HFFc6 (cell line): ENCODE results near the gene OR4A47. TPM values are rescaled to one million over a fixed set of nuclear protein-coding genes. Genes with fewer than 3 reads are reported as not detected.
"Not testable (repeated sequence)": the region's sequence is repeated elsewhere in the genome, so short reads cannot be mapped to it uniquely, and the experiment has no call there.

Source experiments
- DNase-seq: peaks from one replicate; pipeline ENCODE4 v3.0.0-alpha.2; 2018
- H3K27ac Mint-ChIP-seq: 2 replicates; pipeline ENCODE4 v1.8.0; 2020; ENCODE audit warnings: mild to moderate bottlenecking, mixed read lengths
- H3K27me3 Mint-ChIP-seq: 2 replicates; pipeline ENCODE4 v1.8.0; 2021; ENCODE audit warnings: mild to moderate bottlenecking, moderate library complexity, mixed read lengths; ENCODE audit not compliant: insufficient read depth
- H3K36me3 Mint-ChIP-seq: 2 replicates; pipeline ENCODE4 v1.8.0; 2021; ENCODE audit warnings: low read depth, mixed read lengths
- H3K4me1 Mint-ChIP-seq: 2 replicates; pipeline ENCODE4 v1.8.0; 2020; ENCODE audit warnings: low read depth, mixed read lengths
- H3K4me3 Mint-ChIP-seq: 2 replicates; pipeline ENCODE4 v1.8.0; 2020; ENCODE audit warnings: mild to moderate bottlenecking, moderate library complexity, mixed read lengths
- H3K9me3 Mint-ChIP-seq: 2 replicates; pipeline ENCODE4 v1.8.0; 2020; ENCODE audit warnings: mild to moderate bottlenecking, mixed read lengths
- long read RNA-seq: library from polyadenylated mRNA; unstranded; transcript quantifications from one replicate; pipeline ENCODE4 v2.0.0, GENCODE V29; 2019
- total RNA-seq, 6 experiments: library from RNA; stranded (reverse); fragmentation: NEBNext Ultra II Directional; extraction: Animal tissue kit (Norgen Biotek cat#: 25700); gene quantifications; 2 replicates in 1 of 6; 3 replicates in 5 of 6; pipeline ENCODE4 v1.2.3, GENCODE V29; 2021
- TF ChIP-seq, protein P1 (sequence below): fragments of 200-600 bp; sonication (generic); IDR thresholded peaks from 2 replicates; pipeline ENCODE4 v1.5.0; 2021; ENCODE audit warnings: antibody characterized with exemption, mild to moderate bottlenecking

OR4A47 gene, protein sequence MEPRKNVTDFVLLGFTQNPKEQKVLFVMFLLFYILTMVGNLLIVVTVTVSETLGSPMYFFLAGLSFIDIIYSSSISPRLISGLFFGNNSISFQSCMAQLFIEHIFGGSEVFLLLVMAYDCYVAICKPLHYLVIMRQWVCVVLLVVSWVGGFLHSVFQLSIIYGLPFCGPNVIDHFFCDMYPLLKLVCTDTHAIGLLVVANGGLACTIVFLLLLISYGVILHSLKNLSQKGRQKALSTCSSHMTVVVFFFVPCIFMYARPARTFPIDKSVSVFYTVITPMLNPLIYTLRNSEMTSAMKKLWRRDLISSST
- total RNA-seq = not detected
- long read RNA-seq = 0 reads

DNA sequence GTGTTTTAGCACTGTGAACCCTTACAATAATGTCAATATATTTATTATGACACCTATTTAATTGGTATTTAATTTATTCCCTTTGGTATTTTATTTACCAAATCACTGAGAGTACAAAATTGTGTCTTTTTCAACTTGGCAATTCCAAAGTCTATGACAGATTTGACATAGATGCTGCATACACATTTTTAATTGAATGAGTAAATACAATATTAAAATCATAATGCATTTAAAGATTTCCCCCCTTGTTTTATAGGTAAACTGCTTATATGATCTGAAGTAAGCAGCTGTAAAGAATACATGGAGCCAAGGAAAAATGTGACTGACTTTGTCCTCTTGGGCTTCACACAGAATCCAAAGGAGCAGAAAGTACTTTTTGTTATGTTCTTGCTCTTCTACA lies at the start of gene OR4A47:
Gene OR4A47 (plus strand): TSS at position 301 of the 400 bp plus-strand sequence. CDS start 0 bp downstream, at position 301.
- not testable (repeated sequence) for H3K4me1 Mint-ChIP-seq, H3K27me3 Mint-ChIP-seq, DNase-seq, H3K4me3 Mint-ChIP-seq, H3K36me3 Mint-ChIP-seq, H3K27ac Mint-ChIP-seq
- H3K9me3 Mint-ChIP-seq = peaks cover 18% of the 10 kb centered on the region

DNA sequence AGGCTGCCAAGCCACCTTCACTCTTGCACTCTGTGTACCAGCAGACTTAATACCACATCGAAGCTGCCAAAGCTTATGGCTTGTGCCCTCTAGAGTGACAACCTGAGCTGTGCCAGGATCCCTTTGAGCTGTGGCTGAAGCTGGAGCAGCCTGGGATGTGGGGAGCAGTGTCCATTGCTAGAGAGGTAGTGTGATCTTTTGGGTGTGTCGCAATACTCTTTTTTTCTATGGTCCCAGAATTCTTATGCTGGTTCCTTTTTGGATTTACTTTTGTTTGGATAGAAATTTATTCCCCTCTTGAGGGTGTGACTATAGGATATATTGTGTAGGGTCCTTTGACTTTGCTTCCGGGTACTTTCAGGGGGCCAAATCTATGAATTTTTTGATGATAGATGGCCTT lies 32.7 kb upstream of the OR4A47 start:
- not testable (repeated sequence) for DNase-seq, H3K4me1 Mint-ChIP-seq, H3K4me3 Mint-ChIP-seq, H3K27ac Mint-ChIP-seq, H3K27me3 Mint-ChIP-seq, H3K36me3 Mint-ChIP-seq
- H3K9me3 Mint-ChIP-seq = peaks cover 59% of the 10 kb centered on the region

DNA sequence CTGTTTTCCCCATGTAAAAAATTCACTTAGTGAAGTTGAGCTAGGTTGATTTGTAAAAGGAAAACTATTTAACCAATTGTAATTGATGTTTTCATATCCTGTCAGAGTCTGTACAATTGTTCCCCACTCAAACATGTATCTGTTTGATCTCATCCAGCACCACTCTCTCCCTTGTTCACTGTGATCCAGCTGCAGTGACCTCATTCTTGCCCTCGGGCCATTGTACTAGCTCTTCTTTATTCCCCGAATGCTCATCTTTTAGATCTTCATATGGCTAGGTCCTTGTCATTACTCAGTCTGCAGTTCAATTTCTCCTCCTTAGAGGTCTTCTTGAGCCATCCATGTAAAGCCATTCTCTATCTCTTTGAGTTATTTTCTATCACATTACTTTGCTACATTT lies 14.6 kb upstream of the OR4A47 start:
- not testable (repeated sequence) for H3K27me3 Mint-ChIP-seq, H3K36me3 Mint-ChIP-seq, H3K4me3 Mint-ChIP-seq, H3K4me1 Mint-ChIP-seq, H3K27ac Mint-ChIP-seq, DNase-seq
- peaks cover 37% of the 10 kb centered on the region for H3K9me3 Mint-ChIP-seq

DNA sequence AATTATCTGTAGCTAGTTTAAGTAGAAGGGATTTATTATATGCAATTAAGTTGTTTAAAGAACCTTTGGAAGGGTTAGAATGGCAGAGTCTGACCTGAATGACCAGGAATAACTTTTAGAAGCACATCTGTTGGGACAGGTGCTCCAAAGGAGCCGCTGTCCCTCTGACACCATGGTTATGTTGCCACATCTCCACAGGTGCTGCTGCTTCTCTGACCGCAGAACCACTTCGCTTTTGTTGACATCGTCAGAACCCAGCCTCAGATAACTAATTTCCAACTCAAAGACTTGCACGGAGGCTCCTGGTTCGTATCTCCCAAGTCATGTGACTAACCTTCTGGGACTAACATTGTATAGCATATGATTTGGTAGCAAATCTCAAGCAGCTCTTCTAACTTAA lies 13.9 kb upstream of the OR4A47 start:
- not testable (repeated sequence) for H3K4me1 Mint-ChIP-seq, H3K27ac Mint-ChIP-seq, H3K36me3 Mint-ChIP-seq, H3K27me3 Mint-ChIP-seq, DNase-seq
- Mint-ChIP-seq H3K4me3 (peak overlapping the region; percentile 41; the same call in 1 of the 2 replicates), H3K9me3 (peaks cover 34% of the 10 kb centered on the region)

DNA sequence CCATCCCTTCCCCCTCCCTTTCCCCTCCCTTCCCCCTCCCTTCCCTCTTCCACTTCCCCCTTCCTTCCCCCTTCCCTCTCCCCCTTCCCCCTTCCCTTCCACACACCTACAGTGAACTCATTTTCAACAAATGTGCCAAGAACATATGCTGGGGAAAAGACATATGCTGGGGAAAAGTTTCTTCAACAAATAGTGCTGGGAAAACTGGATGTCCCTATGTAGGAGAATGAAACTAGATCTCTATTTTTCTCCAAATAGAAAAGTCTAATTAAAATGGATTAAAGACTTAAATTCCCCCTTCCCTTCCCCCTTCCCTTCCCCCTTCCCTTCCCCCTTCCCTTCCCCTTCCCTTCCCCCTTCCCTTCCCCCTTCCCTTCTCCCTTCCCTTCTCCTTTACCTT lies 17.6 kb downstream of the OR4A47 start:
- not testable (repeated sequence) for DNase-seq, H3K27me3 Mint-ChIP-seq, H3K4me3 Mint-ChIP-seq, H3K36me3 Mint-ChIP-seq, H3K27ac Mint-ChIP-seq, H3K4me1 Mint-ChIP-seq
- H3K9me3 Mint-ChIP-seq = peaks cover 19% of the 10 kb centered on the region

DNA sequence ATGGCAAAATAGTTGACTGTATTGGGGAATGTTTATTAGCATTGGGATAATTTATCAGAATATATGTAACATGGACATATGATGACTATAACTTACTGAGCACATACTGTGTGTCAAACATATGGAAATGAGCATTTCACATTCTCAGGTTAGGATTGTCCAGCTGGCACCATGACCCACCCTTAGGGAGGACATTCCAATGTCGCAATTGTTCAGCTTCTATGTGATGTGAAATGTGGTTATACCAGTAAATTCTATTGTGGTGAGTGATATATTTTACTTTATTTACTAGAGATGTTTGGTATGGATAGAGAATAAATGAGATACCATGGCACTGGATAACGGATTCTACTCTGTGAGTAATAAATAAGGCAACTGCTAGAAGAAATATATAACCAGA lies 50.4 kb downstream of the OR4A47 start:
- Mint-ChIP-seq H3K27ac (no peak overlapping the region), H3K4me3 (no peak overlapping the region), H3K4me1 (no peaks in the 10 kb centered on the region), H3K36me3 (no peaks in the 10 kb centered on the region), H3K27me3 (no peaks in the 10 kb centered on the region), H3K9me3 (peaks cover 12% of the 10 kb centered on the region)
- no peak for DNase-seq
- TF ChIP-seq, protein P1, sequence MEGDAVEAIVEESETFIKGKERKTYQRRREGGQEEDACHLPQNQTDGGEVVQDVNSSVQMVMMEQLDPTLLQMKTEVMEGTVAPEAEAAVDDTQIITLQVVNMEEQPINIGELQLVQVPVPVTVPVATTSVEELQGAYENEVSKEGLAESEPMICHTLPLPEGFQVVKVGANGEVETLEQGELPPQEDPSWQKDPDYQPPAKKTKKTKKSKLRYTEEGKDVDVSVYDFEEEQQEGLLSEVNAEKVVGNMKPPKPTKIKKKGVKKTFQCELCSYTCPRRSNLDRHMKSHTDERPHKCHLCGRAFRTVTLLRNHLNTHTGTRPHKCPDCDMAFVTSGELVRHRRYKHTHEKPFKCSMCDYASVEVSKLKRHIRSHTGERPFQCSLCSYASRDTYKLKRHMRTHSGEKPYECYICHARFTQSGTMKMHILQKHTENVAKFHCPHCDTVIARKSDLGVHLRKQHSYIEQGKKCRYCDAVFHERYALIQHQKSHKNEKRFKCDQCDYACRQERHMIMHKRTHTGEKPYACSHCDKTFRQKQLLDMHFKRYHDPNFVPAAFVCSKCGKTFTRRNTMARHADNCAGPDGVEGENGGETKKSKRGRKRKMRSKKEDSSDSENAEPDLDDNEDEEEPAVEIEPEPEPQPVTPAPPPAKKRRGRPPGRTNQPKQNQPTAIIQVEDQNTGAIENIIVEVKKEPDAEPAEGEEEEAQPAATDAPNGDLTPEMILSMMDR = no peak

Other genes with a start within 250 kb of the OR4A47 start
- gene OR4X2, start 243.7 kb upstream of the OR4A47 start, total RNA-seq = not detected
- gene OR4X1, start 224.9 kb upstream of the OR4A47 start, total RNA-seq = not detected
- not detected for gene OR4S1, start 182.6 kb upstream of the OR4A47 start, total RNA-seq
- gene OR4C3, start 163.9 kb upstream of the OR4A47 start, total RNA-seq = not detected
- gene OR4C5, start 122.3 kb upstream of the OR4A47 start, total RNA-seq = not detected